Tibial artery (tissue), 4 donors: Measurements from ENCODE around the gene INHBB.

Source experiments
- DNase-seq, 2 donors: peaks; one replicate each; pipeline ENCODE4 v3.0.0-alpha.2; 2019
- H3K27ac ChIP-seq, 2 donors: fragments of 200-600 bp; sonication (generic) in 1 of 2; 1 replicate in 1 of 2; 2 replicates in 1 of 2; pipeline ENCODE4 v1.5.1; 2018 to 2019; ENCODE audit warnings: mild to moderate bottlenecking in 1 of 2
- H3K27me3 ChIP-seq, 2 donors: fragments of 200-600 bp; sonication (generic) in 1 of 2; one replicate each; pipeline versions ENCODE4 v1.5.1 to v1.6.0; 2016 to 2019
- H3K36me3 ChIP-seq, 3 donors: fragments of 200-600 bp; sonication (generic) in 2 of 3; one replicate each; pipeline ENCODE4 v1.5.1; 2016 to 2019; ENCODE audit warnings: mild to moderate bottlenecking in 2 of 3
- H3K4me1 ChIP-seq, 4 donors: fragments of 200-600 bp; sonication (generic) in 2 of 4; 1 replicate in 3 of 4; 2 replicates in 1 of 4; pipeline ENCODE4 v1.5.1; 2016 to 2019
- H3K4me3 ChIP-seq, 2 donors: fragments of 200-600 bp; sonication (generic) in 1 of 2; 1 replicate in 1 of 2; 2 replicates in 1 of 2; pipeline ENCODE4 v1.5.1; 2018 to 2019; ENCODE audit warnings: mild to moderate bottlenecking in 2 of 2
- H3K9me3 ChIP-seq, 3 donors: fragments of 200-600 bp; sonication (generic) in 1 of 3; one replicate each; pipeline ENCODE4 v1.5.1; 2016 to 2019
- intact Hi-C: fragments of 100-400 bp; cut with DNase I; formaldehyde crosslinking; loops from one replicate; pipeline ENCODE4 v1.15.0; 2023; ENCODE audit warnings: low total_unique reads
- TF ChIP-seq, protein P1 (sequence below), 2 experiments: fragments of 200-600 bp in 1 of 2; fragments of 450-650 bp in 1 of 2; IDR thresholded peaks; one replicate each; pipeline ENCODE4 v1.5.1; 2017 to 2019; ENCODE audit warnings: antibody characterized with exemption in 2 of 2, mild to moderate bottlenecking in 1 of 2, moderate library complexity in 1 of 2

The INHBB gene

DNA sequence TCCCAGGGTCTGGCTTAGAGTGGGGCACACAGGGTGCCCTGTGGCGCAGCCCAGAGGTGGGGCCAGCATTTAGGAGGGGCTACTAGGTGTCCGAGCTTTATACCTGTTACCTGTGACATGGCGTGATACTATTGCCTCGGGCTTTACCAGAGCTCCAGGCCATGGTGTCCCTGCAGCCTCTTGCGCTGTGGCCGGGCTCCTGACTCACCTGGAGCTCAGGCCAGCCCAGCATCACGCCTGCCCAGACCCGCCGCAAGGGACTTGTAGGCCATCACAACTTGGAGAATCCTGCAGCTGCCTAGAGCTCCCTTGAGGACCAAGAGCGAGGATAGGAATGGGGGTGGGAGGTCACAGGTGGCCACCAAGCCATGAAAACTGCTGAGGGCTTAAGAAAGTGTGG lies 8.0 kb downstream of the INHBB start:
- Histone ChIP-seq H3K27ac (no peak overlapping the region), H3K4me3 (no peak overlapping the region), H3K4me1 (no peaks in the 10 kb centered on the region), H3K36me3 (peaks cover 0 to 21% (median 13%) of the 10 kb centered on the region in 3 donors), H3K27me3 (peaks cover 0 to 2% of the 10 kb centered on the region in 2 donors), H3K9me3 (no peaks in the 10 kb centered on the region)
- intact Hi-C loops, result no loop called here
- TF ChIP-seq, protein P1, sequence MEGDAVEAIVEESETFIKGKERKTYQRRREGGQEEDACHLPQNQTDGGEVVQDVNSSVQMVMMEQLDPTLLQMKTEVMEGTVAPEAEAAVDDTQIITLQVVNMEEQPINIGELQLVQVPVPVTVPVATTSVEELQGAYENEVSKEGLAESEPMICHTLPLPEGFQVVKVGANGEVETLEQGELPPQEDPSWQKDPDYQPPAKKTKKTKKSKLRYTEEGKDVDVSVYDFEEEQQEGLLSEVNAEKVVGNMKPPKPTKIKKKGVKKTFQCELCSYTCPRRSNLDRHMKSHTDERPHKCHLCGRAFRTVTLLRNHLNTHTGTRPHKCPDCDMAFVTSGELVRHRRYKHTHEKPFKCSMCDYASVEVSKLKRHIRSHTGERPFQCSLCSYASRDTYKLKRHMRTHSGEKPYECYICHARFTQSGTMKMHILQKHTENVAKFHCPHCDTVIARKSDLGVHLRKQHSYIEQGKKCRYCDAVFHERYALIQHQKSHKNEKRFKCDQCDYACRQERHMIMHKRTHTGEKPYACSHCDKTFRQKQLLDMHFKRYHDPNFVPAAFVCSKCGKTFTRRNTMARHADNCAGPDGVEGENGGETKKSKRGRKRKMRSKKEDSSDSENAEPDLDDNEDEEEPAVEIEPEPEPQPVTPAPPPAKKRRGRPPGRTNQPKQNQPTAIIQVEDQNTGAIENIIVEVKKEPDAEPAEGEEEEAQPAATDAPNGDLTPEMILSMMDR (IDR thresholded peaks at IDR 0.05), result no peak
- no peak for DNase-seq

DNA sequence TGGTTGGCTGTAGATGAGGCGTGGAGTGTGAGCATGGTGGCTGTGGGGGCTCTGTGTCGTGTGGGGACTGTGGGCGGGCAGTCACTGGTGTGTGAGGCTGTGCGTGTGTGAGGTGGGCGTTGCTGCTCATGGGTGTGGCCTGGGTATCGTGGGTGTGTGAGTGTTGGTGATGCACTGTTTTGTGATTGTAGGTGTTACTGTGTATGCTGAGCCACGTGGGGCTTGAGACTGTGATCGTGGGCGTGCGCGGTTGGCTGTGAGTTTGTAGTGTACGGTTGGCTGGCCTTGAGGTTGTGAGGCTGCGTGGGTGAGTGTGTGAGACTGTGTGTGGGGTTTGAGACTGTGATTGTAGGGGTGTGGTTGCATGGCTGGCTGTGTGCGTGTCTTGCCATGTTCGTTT lies 8.5 kb downstream of the INHBB start:
- no peak for DNase-seq
- no peak overlapping the region for H3K27ac ChIP-seq
- no peaks in the 10 kb centered on the region for H3K9me3 ChIP-seq
- peaks cover 0 to 16% (median 9%) of the 10 kb centered on the region in 3 donors for H3K36me3 ChIP-seq
- H3K4me1 ChIP-seq, result no peaks in the 10 kb centered on the region
- no peak overlapping the region for H3K4me3 ChIP-seq
- H3K27me3 ChIP-seq, result peaks cover 0 to 2% of the 10 kb centered on the region in 2 donors
- TF ChIP-seq, protein P1 (IDR thresholded peaks at IDR 0.05), result no peak
- intact Hi-C loops, result no loop called here

DNA sequence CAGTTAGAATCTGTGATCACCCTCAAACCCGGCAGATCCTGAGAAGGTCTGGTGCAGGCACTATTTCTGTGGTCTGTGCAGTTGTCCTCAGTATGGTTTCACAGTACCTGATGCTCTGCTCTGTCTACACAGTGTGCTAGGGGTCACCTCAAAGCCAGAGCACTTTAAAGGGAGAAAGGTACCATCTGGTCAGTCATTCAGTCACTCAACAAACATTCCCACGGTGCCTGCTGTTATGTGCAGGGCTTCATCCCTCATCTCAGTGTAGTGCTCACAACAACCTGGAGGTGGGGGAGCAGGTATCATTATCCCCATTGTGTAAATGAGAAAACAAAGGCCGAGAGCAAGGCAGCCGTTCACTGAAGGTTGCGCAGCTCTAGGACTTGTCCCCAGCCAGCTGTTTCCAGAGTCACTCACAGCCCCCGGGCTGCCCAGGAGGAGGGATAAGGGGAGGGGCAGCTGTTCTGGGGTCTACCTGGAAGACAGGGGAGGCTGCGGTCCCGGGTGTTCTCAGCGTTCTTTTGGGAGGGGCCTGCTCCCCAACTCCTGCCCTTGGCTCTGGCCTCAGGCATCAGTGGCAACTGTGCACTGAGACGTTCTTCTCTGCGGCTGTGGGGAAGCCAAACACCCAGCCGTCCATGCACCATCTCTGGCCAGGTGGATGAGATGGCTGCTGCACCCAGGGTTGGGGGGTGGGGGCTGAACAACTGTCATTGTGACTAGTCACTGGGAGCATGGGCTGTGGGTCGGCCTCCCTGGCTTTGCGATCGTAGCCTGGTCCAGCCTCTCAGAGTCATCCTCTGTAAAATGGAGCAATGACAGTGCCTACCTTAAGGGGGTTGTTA lies 9.2 kb downstream of the INHBB start:
- TF ChIP-seq, protein P1 (IDR thresholded peaks at IDR 0.05), result no peak
- Histone ChIP-seq H3K4me3 (no peak overlapping the region), H3K27me3 (peaks cover 0 to 2% of the 10 kb centered on the region in 2 donors), H3K9me3 (no peaks in the 10 kb centered on the region), H3K36me3 (peaks cover 0 to 9% (median 2%) of the 10 kb centered on the region in 3 donors), H3K27ac (no peak overlapping the region), H3K4me1 (no peaks in the 10 kb centered on the region)
- intact Hi-C loops, result no loop called here
- no peak for DNase-seq

DNA sequence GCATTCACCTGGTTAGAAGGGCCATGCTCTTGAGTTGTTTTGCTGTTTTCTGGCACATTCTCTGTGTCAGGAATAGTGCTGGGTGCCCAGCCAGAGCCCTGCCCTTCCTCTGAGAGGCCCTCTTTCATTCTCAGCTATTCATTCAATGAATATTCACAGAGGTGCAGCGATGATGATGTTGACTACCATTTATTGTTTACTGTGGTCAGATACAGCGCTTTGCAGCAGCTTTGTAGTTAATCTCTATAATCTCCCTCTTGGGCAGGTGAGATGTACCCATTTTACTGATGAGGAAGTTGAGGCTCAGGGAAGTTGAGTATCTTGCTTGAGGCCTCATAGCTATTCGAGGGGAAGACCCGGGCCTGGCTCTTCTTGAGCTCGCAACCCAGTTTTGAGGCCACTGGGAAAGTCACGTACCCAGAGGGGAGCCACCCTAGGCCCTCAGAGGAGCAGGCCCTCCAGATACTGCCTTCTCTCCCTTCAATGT lies 9.9 kb downstream of the INHBB start:
- Histone ChIP-seq H3K4me1 (no peaks in the 10 kb centered on the region), H3K27me3 (peaks cover 0 to 2% of the 10 kb centered on the region in 2 donors), H3K4me3 (no peak overlapping the region), H3K9me3 (no peaks in the 10 kb centered on the region), H3K36me3 (peaks cover 0 to 2% (median 0%) of the 10 kb centered on the region in 3 donors), H3K27ac (no peak overlapping the region)
- intact Hi-C loops, result no loop called here
- TF ChIP-seq, protein P1 (IDR thresholded peaks at IDR 0.05), result no peak
- no peak for DNase-seq

DNA sequence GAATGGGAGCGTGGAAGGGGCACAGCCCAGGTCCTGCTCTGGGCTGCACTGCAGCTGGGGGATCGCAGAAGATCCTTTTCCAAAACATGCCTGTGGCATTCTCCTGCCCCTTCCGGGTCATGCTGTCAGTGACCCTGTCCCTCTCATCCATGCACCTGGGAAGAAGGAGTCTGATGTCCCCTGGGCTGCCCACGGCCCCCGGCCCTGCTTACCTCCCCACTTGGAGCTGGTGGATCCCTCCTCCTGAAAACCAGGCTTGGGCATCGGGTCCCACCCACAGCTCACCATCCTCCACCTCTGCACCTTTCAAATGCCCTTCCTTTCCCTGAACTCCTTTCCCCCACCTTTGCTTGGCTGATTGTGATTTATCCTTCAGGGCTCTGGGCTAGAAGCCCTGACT lies 11.8 kb downstream of the INHBB start:
- Histone ChIP-seq H3K27ac (no peak overlapping the region), H3K4me3 (no peak overlapping the region), H3K27me3 (peaks cover 0 to 2% of the 10 kb centered on the region in 2 donors), H3K36me3 (no peaks in the 10 kb centered on the region), H3K9me3 (no peaks in the 10 kb centered on the region), H3K4me1 (no peaks in the 10 kb centered on the region)
- intact Hi-C loops, result no loop called here
- no peak for DNase-seq
- TF ChIP-seq, protein P1 (IDR thresholded peaks at IDR 0.05), result no peak
